Measurements from ENCODE around the gene SUSD1.
"Not testable (repeated sequence)": the region's sequence is repeated elsewhere in the genome, so short reads cannot be mapped to it uniquely, and the experiment has no call there.

DNA sequence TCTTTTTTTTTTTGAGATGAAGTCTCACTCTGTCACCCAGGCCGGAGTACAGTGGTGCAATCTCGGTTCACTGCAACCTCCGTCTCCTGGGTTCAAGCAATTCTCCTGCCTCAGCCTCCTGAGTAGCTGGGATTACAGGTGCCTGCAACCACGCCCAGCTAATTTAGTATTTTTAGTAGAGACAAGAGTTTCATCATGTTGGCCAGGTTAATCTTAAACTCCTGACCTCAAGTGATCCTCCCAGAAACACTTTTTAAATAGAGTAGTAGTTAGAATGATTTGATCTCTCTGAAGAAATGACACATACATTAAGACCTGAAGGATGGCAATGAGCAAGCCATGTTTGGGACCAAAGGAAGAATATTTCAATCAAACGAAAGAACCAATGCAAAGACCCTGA, 46.7 kb downstream of the SUSD1 start:
- TF ChIP-seq, protein P1, sequence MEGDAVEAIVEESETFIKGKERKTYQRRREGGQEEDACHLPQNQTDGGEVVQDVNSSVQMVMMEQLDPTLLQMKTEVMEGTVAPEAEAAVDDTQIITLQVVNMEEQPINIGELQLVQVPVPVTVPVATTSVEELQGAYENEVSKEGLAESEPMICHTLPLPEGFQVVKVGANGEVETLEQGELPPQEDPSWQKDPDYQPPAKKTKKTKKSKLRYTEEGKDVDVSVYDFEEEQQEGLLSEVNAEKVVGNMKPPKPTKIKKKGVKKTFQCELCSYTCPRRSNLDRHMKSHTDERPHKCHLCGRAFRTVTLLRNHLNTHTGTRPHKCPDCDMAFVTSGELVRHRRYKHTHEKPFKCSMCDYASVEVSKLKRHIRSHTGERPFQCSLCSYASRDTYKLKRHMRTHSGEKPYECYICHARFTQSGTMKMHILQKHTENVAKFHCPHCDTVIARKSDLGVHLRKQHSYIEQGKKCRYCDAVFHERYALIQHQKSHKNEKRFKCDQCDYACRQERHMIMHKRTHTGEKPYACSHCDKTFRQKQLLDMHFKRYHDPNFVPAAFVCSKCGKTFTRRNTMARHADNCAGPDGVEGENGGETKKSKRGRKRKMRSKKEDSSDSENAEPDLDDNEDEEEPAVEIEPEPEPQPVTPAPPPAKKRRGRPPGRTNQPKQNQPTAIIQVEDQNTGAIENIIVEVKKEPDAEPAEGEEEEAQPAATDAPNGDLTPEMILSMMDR (IDR thresholded peaks at IDR 0.05): not testable (repeated sequence)
- not testable (repeated sequence) for TF ChIP-seq POLR2A (IDR thresholded peaks at IDR 0.05)

Data from body of pancreas (tissue), 4 donors.